Measurements from ENCODE around the gene PPOX. TPM values are rescaled to one million over a fixed set of nuclear protein-coding genes. Genes with fewer than 3 reads are reported as not detected.
A peak's percentile ranks its signal among the peaks of the same experiment; 100 is the strongest.

Gene PPOX
- total and polyA plus RNA-seq, 11 donors, result 9.7 to 24.3 (median 13.7) TPM

DNA sequence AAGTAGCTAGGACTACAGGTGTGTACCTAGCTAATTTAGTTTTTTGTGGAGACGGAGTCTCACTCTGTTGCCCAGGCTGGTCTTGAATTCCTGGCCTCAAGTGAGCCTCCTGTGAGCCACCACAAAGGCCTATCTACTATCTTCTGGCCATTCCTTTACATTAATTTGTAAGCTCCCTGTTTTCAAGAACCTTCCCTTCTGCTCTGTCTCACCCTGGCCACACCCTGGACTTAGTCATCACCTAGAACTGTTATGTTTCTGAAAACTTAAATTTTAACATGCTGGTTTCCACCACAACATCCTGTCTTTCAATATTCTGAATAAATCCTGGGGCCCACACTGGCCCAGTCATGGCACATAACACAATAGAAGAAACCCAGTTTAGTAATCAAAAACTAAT lies 16.0 kb downstream of the PPOX start:
- H3K27me3 ChIP-seq, result no peaks in the 10 kb centered on the region
- no peak for TF ChIP-seq CTCF (IDR thresholded peaks at IDR 0.05)
- TF ChIP-seq POLR2A (IDR thresholded peaks at IDR 0.05), result no peak
- H3K9me3 ChIP-seq, result no peaks in the 10 kb centered on the region
- ATAC-seq, result no peak
- 95 to 100% (median 97%) methylated on average over 1 of the region's 1 CpG for whole genome bisulfite sequencing, 4 donors
- peaks cover 0 to 75% (median 23%) of the 10 kb centered on the region in 12 donors for H3K4me1 ChIP-seq
- no peak overlapping the region for H3K4me3 ChIP-seq
- peak overlapping the region in 3 of 12 donors; percentile 36 to 92 (median 50) for H3K27ac ChIP-seq
- intact Hi-C loops (cut with DNase I), result no loop called here
- DNase-seq, result peak in 1 of 5 donors; percentile 13
- H3K36me3 ChIP-seq, result no peaks in the 10 kb centered on the region

DNA sequence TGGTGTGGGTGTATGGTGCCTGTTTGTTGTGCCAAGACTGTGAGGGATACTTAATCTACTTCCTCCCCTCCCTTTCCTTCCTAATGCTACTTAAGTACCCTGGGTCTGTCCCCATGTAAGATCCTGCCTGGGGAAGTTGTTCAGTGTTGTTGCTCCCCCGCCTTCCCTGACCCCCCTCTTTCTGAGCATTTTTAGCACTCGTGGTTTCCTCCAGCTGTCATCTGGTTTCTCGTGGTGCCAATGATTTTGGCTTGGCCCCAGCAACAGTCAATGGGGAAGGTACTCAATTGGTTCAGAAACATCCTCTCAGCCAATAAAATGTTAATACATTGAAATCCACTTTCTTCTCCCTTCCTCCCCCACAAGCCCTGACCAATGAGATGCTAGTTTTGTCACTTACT lies 19.1 kb downstream of the PPOX start:
- WGBS, 4 donors, result 0% methylated on average over 3 of the region's 3 CpGs
- intact Hi-C loops (cut with DNase I), result loop anchor here in 1 of 10 donors (5.0 kb wide), 1 partner anchor 202 kb away; no protein-coding TSS in a partner anchor
- Histone ChIP-seq H3K9me3 (no peaks in the 10 kb centered on the region), H3K36me3 (no peaks in the 10 kb centered on the region), H3K4me3 (peak overlapping the region in 1 of 12 donors; percentile 42), H3K27ac (peak overlapping the region; percentile 19 to 92 (median 66)), H3K27me3 (no peaks in the 10 kb centered on the region), H3K4me1 (peaks cover 0 to 91% (median 20%) of the 10 kb centered on the region in 12 donors)
- TF ChIP-seq CTCF (IDR thresholded peaks at IDR 0.05), result no peak
- TF ChIP-seq POLR2A (IDR thresholded peaks at IDR 0.05), result no peak
- ATAC-seq (peak; percentile 76 to 93 (median 87)), DNase-seq (peak; percentile 82 to 90 (median 89))

GRCh38 chr1:161185732-161186311 lies 19.6 kb downstream of the PPOX start:
- DNase-seq, result peak in 2 of 5 donors; percentile 24 to 36
- peak overlapping the region; percentile 19 to 92 (median 66) for H3K27ac ChIP-seq
- TF ChIP-seq CTCF (IDR thresholded peaks at IDR 0.05) (no peak), POLR2A (IDR thresholded peaks at IDR 0.05) (no peak)
- H3K4me3 ChIP-seq, result no peak overlapping the region
- no peaks in the 10 kb centered on the region for H3K27me3 ChIP-seq
- WGBS, 4 donors, result 23 to 31% (median 27%) methylated on average over 2 of the region's 2 CpGs
- peaks cover 0 to 90% (median 21%) of the 10 kb centered on the region in 12 donors for H3K4me1 ChIP-seq
- intact Hi-C loops (cut with DNase I), result loop anchor here in 1 of 10 donors (5.0 kb wide), 1 partner anchor 201 kb away; no protein-coding TSS in a partner anchor
- peaks cover 0 to 3% (median under 1%) of the 10 kb centered on the region in 9 donors for H3K36me3 ChIP-seq
- no peaks in the 10 kb centered on the region for H3K9me3 ChIP-seq
- ATAC-seq, result peak in 3 of 4 donors; percentile 3 to 44 (median 12)

DNA sequence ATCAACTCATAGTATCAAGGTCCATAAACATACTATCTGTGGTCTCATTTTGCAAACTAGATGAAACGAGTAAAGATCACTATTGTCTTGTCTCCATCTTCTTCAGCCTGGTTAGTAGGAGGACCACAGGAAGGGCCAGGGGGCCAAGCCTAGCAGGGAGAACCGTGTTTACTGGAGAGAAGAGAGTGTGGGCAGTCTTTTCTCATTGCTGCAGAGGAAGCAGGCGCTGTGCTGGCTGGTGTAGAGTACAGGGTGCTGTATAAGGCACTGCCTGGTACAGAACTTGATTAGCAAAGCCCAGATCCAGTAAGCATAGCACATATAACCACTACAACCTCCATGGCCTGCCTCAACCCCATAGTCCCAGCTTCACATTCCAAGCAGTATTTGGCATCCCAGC lies 21.1 kb downstream of the PPOX start:
- ATAC-seq, result no peak
- TF ChIP-seq CTCF (IDR thresholded peaks at IDR 0.05) (no peak), POLR2A (IDR thresholded peaks at IDR 0.05) (no peak)
- intact Hi-C loops (cut with DNase I), result loop anchor here in 1 of 10 donors (5.0 kb wide), 1 partner anchor 200 kb away; no protein-coding TSS in a partner anchor
- Histone ChIP-seq H3K9me3 (no peaks in the 10 kb centered on the region), H3K4me3 (no peak overlapping the region), H3K27ac (peak overlapping the region in 3 of 12 donors; percentile 70 to 92 (median 76)), H3K4me1 (peaks cover 0 to 81% (median 22%) of the 10 kb centered on the region in 12 donors), H3K36me3 (peaks cover 0 to 15% (median 7%) of the 10 kb centered on the region in 9 donors), H3K27me3 (no peaks in the 10 kb centered on the region)
- peak in 1 of 5 donors; percentile 50 for DNase-seq
- 69 to 77% (median 75%) methylated on average over 3 of the region's 3 CpGs for WGBS, 4 donors
